Stomach (tissue), 9 donors: Measurements from ENCODE around the gene RSPRY1. TPM values are rescaled to one million over a fixed set of nuclear protein-coding genes. Genes with fewer than 3 reads are reported as not detected.

ENCODE experiments used
- DNase-seq, 2 donors: peaks; one replicate each; pipeline versions ENCODE4 v3.0.0 to v3.0.0-alpha.2; 2013 to 2019
- H3K27ac ChIP-seq, 5 donors: fragments of 200-600 bp in 4 of 5; sonication (generic) in 4 of 5; one replicate each; pipeline ENCODE4 v1.5.1; 2013 to 2019; ENCODE audit warnings: mild to moderate bottlenecking in 1 of 5, moderate library complexity in 1 of 5
- H3K27me3 ChIP-seq, 3 donors: fragments of 200-600 bp; sonication (generic); one replicate each; pipeline ENCODE4 v1.5.1; 2017 to 2019; ENCODE audit warnings: mixed run types in 1 of 3
- H3K36me3 ChIP-seq, 4 donors: fragments of 200-600 bp; sonication (generic); 1 replicate in 3 of 4; 2 replicates in 1 of 4; pipeline ENCODE4 v1.5.1; 2016 to 2019
- H3K4me1 ChIP-seq, 4 donors: fragments of 200-600 bp; sonication (generic); one replicate each; pipeline ENCODE4 v1.5.1; 2016 to 2019
- H3K4me3 ChIP-seq, 4 donors: fragments of 200-600 bp; sonication (generic) in 3 of 4; one replicate each; pipeline ENCODE4 v1.5.1; 2016 to 2019; ENCODE audit warnings: mild to moderate bottlenecking in 1 of 4
- H3K9me3 ChIP-seq, 4 donors: fragments of 200-600 bp; sonication (generic); one replicate each; pipeline ENCODE4 v1.5.1; 2016 to 2019
- EP300 ChIP-seq: sonication (generic); formaldehyde crosslinking; IDR thresholded peaks from one replicate; pipeline ENCODE4 v1.6.1; 2017; ENCODE audit warnings: antibody characterized with exemption
- POLR2A ChIP-seq, 4 donors: fragments of 450-650 bp; IDR thresholded peaks; one replicate each; pipeline ENCODE4 v1.6.1; 2016; ENCODE audit warnings: antibody characterized with exemption in 4 of 4, control low read depth in 2 of 4, mild to moderate bottlenecking in 1 of 4, moderate library complexity in 1 of 4
- POLR2AphosphoS5 ChIP-seq, 3 donors: sonication (generic); formaldehyde crosslinking; IDR thresholded peaks; one replicate each; pipeline ENCODE4 v1.6.1; 2016; ENCODE audit warnings: antibody characterized with exemption in 3 of 3
- WGBS, 5 donors: extraction: QIAGEN DNeasy Blood & Tissue Kit in 3 of 5; methylation state at CpG; one replicate each; pipeline versions ENCODE4 v1.1.5 to v1.1.7; 2013 to 2018; 5-methylcytosine and 5-hydroxymethylcytosine counted together
- intact Hi-C: fragments of 100-400 bp; cut with DNase I; formaldehyde crosslinking; loops from one replicate; pipeline ENCODE4 v1.15.1; 2023; ENCODE audit warnings: low total_unique reads
- polyA plus RNA-seq, 3 donors: library from polyadenylated mRNA; stranded (reverse); fragments of 200-250 nt; gene quantifications; one replicate each; pipeline ENCODE4 v1.2.3, GENCODE V29; 2013
- total RNA-seq, 5 donors: library from RNA; depleted of rRNA; stranded (reverse); fragments of >200 nt; gene quantifications; one replicate each; pipeline versions ENCODE4 v1.1.0 to v1.2.3, GENCODE V29; 2014 to 2016
- TF ChIP-seq, protein P1 (sequence below), 7 experiments: fragments of 450-650 bp in 4 of 7; fragments of 200-600 bp in 3 of 7; sonication (generic) in 3 of 7; IDR thresholded peaks; one replicate each; pipeline ENCODE4 v1.5.1; 2016 to 2019; ENCODE audit warnings: antibody characterized with exemption in 7 of 7, control low read depth in 2 of 7, mild to moderate bottlenecking in 1 of 7
- donor health status: healthy with polysubstance abuse.
- donor health status: Bipolar disorder and iron deficiency.
- donor health status: healthy.

The RSPRY1 gene
- total and polyA plus RNA-seq, 8 donors, result 5.5 to 110 (median 13.3) TPM

DNA sequence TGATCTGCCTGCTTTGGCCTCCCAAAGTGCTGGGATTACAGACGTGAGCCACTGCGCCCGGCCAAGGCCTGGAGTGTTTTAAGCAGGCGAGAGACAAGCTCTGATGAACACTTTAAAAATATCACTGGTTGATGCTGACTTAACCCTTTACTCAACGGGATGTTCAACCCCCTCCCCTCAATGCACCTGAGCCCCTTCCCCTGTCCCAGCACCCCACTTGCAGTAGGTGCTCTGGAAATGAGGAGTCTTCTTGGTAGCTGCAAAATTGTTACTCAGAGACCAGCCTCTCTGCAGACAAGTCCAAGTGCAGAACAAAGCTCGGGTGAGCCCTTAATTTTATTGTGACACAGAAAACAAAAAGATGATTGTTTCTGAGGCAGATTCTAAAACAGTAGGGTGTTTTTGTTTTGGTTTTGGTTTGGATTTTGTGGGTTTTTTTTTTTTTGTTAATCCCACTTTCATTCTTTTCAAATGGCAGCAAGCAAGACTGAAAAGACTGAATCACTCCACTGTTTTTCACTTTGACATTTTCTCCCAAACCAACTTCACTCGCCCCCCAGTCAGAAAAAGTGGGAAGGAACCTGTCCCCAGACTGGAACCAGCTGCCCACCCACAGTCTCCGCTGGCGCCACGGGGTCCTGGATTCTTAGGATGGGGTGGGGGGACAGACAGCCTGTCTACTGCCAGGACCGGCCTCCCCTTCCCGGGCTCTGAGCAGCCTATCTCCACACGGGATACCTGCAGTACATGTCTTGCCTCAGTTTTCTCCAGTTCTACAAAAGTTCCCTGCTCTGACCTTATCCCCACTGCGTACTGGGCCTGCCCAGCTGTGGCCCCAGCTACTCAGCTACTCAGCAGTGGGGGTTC lies 103.5 kb downstream of the RSPRY1 start:
- Histone ChIP-seq H3K9me3 (no peaks in the 10 kb centered on the region), H3K4me3 (no peak overlapping the region), H3K36me3 (no peaks in the 10 kb centered on the region), H3K27ac (no peak overlapping the region), H3K27me3 (peaks cover 0 to 9% (median 1%) of the 10 kb centered on the region in 3 donors), H3K4me1 (peaks cover 3 to 13% (median 6%) of the 10 kb centered on the region in 4 donors)
- no peak for DNase-seq
- 64 to 77% (median 76%) methylated on average over 11 to 14 of the region's 14 CpGs for WGBS, 5 donors
- intact Hi-C loops, result no loop called here
- TF ChIP-seq EP300 (no peak), POLR2AphosphoS5 (IDR thresholded peaks at IDR 0.05) (no peak), POLR2A (IDR thresholded peaks at IDR 0.05) (no peak)
- TF ChIP-seq, protein P1, sequence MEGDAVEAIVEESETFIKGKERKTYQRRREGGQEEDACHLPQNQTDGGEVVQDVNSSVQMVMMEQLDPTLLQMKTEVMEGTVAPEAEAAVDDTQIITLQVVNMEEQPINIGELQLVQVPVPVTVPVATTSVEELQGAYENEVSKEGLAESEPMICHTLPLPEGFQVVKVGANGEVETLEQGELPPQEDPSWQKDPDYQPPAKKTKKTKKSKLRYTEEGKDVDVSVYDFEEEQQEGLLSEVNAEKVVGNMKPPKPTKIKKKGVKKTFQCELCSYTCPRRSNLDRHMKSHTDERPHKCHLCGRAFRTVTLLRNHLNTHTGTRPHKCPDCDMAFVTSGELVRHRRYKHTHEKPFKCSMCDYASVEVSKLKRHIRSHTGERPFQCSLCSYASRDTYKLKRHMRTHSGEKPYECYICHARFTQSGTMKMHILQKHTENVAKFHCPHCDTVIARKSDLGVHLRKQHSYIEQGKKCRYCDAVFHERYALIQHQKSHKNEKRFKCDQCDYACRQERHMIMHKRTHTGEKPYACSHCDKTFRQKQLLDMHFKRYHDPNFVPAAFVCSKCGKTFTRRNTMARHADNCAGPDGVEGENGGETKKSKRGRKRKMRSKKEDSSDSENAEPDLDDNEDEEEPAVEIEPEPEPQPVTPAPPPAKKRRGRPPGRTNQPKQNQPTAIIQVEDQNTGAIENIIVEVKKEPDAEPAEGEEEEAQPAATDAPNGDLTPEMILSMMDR (IDR thresholded peaks at IDR 0.05), result no peak

Other genes starting within 250 kb of the RSPRY1 start
- 1 to 10 TPM in 1 of 5 donors, not detected in 4; 2.9 TPM for gene CETP, start 224.4 kb upstream of the RSPRY1 start, total RNA-seq
- gene CETP, start 224.4 kb upstream of the RSPRY1 start, polyA plus RNA-seq, result under 1 TPM; 0.18 to 0.46 (median 0.19) TPM
- gene NLRC5, start 196.8 kb upstream of the RSPRY1 start, total RNA-seq, result 100 to 1,000 TPM in 1 of 5 donors, 10 to 100 TPM in 4; 12.5 to 265 (median 40.2) TPM
- 10 to 100 TPM; 11.7 to 24.5 (median 14.2) TPM for gene NLRC5, start 196.8 kb upstream of the RSPRY1 start, polyA plus RNA-seq
- gene CPNE2, start 93.7 kb upstream of the RSPRY1 start, total RNA-seq, result 10 to 100 TPM in 4 of 5 donors, 1 to 10 TPM in 1; 8.7 to 55.4 (median 27.4) TPM
- 10 to 100 TPM; 10.7 to 31.8 (median 24.8) TPM for gene CPNE2, start 93.7 kb upstream of the RSPRY1 start, polyA plus RNA-seq
- gene PSME3IP1, start 290 bp upstream of the RSPRY1 start, total RNA-seq, result 100 to 1,000 TPM in 1 of 5 donors, 10 to 100 TPM in 4; 52.7 to 104 (median 91.0) TPM
- gene PSME3IP1, start 290 bp upstream of the RSPRY1 start, polyA plus RNA-seq, result 10 to 100 TPM; 37.4 to 64.3 (median 51.5) TPM
- 10 to 100 TPM; 15.6 to 61.6 (median 46.7) TPM for gene ARL2BP, start 58.9 kb downstream of the RSPRY1 start, total RNA-seq
- gene ARL2BP, start 58.9 kb downstream of the RSPRY1 start, polyA plus RNA-seq, result 10 to 100 TPM; 24.0 to 46.6 (median 39.8) TPM
- gene PLLP, start 98.3 kb downstream of the RSPRY1 start, total RNA-seq, result 100 to 1,000 TPM in 2 of 5 donors, 10 to 100 TPM in 3; 27.4 to 190 (median 59.1) TPM
- gene PLLP, start 98.3 kb downstream of the RSPRY1 start, polyA plus RNA-seq, result 10 to 100 TPM; 39.0 to 46.6 (median 43.7) TPM
- gene CCL22, start 172.5 kb downstream of the RSPRY1 start, total RNA-seq, result under 1 TPM in 1 of 5 donors, not detected in 4; 0.37 TPM
- under 1 TPM; 0.12 to 0.45 (median 0.15) TPM for gene CCL22, start 172.5 kb downstream of the RSPRY1 start, polyA plus RNA-seq
- gene CX3CL1, start 186.2 kb downstream of the RSPRY1 start, total RNA-seq, result 10 to 100 TPM in 1 of 5 donors, 1 to 10 TPM in 2, not detected in 2; 1.3 to 43.8 (median 7.1) TPM
- 10 to 100 TPM in 1 of 3 donors, 1 to 10 TPM in 2; 3.2 to 11.5 (median 6.4) TPM for gene CX3CL1, start 186.2 kb downstream of the RSPRY1 start, polyA plus RNA-seq
- not detected for gene CCL17, start 218.4 kb downstream of the RSPRY1 start, total RNA-seq
- gene CCL17, start 218.4 kb downstream of the RSPRY1 start, polyA plus RNA-seq, result 1 to 10 TPM in 1 of 3 donors, not detected in 2; 3.9 TPM